Heart right ventricle (tissue), 16 donors: ENCODE measurements around the gene TMEM176A. TPM values are rescaled to one million over a fixed set of nuclear protein-coding genes. Genes with fewer than 3 reads are reported as not detected.
"Not testable (repeated sequence)": the region's sequence is repeated elsewhere in the genome, so short reads cannot be mapped to it uniquely, and the experiment has no call there.

ENCODE experiments used
- ATAC-seq, 8 donors: fragments of 200-7000 bp; cut with Tn5 transposase; one replicate each; pipeline ENCODE4 v1.9.1; 2020; ENCODE audit warnings: mild to moderate bottlenecking in 8 of 8, moderate library complexity in 8 of 8, moderate number of reproducible peaks in 1 of 8
- DNase-seq, 2 donors: peaks; one replicate each; pipeline ENCODE4 v3.0.0-alpha.2; 2020
- H3K27ac ChIP-seq, 10 donors: fragments of 200-600 bp; sonication (generic) in 2 of 10; one replicate each; pipeline versions ENCODE4 v1.5.0 to v1.8.0; 2020 to 2022; ENCODE audit warnings: mild to moderate bottlenecking in 3 of 10
- H3K27me3 ChIP-seq, 7 donors: fragments of 200-600 bp; one replicate each; pipeline ENCODE4 v1.8.0; 2021 to 2022; ENCODE audit warnings: mild to moderate bottlenecking in 2 of 7
- H3K36me3 ChIP-seq, 9 donors: fragments of 200-600 bp; sonication (generic) in 1 of 9; one replicate each; pipeline versions ENCODE4 v1.5.0 to v1.8.0; 2020 to 2022; ENCODE audit warnings: mild to moderate bottlenecking in 2 of 9
- H3K4me1 ChIP-seq, 9 donors: fragments of 200-600 bp; sonication (generic) in 1 of 9; one replicate each; pipeline versions ENCODE4 v1.5.0 to v1.8.0; 2020 to 2022; ENCODE audit warnings: mild to moderate bottlenecking in 4 of 9
- H3K4me3 ChIP-seq, 10 donors: fragments of 200-600 bp; sonication (generic) in 2 of 10; one replicate each; pipeline versions ENCODE4 v1.5.0 to v1.8.0; 2020 to 2022; ENCODE audit warnings: mild to moderate bottlenecking in 7 of 10, moderate library complexity in 2 of 10
- H3K9me3 ChIP-seq, 11 donors: fragments of 200-600 bp in 10 of 11; sonication (generic) in 2 of 11; one replicate each; pipeline versions ENCODE4 v1.5.0 to v1.8.0; 2013 to 2022; ENCODE audit warnings: mild to moderate bottlenecking in 2 of 11, control low read depth in 1 of 11, moderate library complexity in 1 of 11
- WGBS, 2 donors: extraction: QIAGEN DNeasy Blood & Tissue Kit; methylation state at CpG; one replicate each; pipeline ENCODE4 v1.1.7; 2013; ENCODE audit warnings: inconsistent platforms in 1 of 2; 5-methylcytosine and 5-hydroxymethylcytosine counted together
- intact Hi-C, 10 donors: fragments of 100-400 bp; cut with DNase I; formaldehyde crosslinking; loops; one replicate each; pipeline versions ENCODE4 v1.11.1 to v1.14.2; 2022
- polyA plus RNA-seq, 2 donors: library from polyadenylated mRNA; stranded (reverse); fragments of 200-250 nt; gene quantifications; one replicate each; pipeline ENCODE4 v1.2.3, GENCODE V29; 2013
- total RNA-seq, 10 donors: library from RNA; stranded (reverse); fragmentation: NEBNext Ultra II Directional in 3 of 10; extraction: Animal tissue kit (Norgen Biotek cat#: 25700) in 3 of 10; gene quantifications; one replicate each; pipeline versions ENCODE4 v1.2.1 to v1.2.4, GENCODE V29; 2021 to 2023
- TF ChIP-seq, protein P1 (sequence below), 9 donors: fragments of 200-600 bp; sonication (generic) in 2 of 9; IDR thresholded peaks; one replicate each; pipeline versions ENCODE4 v1.5.0 to v1.8.0; 2021 to 2022; ENCODE audit warnings: antibody characterized with exemption in 9 of 9, mild to moderate bottlenecking in 5 of 9, moderate library complexity in 1 of 9
- donor health status: Arrhythmogenic right ventricular cardiomyopathy.
- donor health status: ischemic (EF 13 %, LVEDD 7.1; RV severe dilation, severe dysfunction).
- donor health status: healthy with polysubstance abuse.
- donor health status: DM: no; HTN: yes; CAD: no.
- donor health status: DM: no; HTN: no; CAD: no.
- donor health status: ischemic (EF 25% LVEDD 6.9; RV normal size, moderate dysfunction).
- donor health status: ischemic (EF 25% LVEDD 5.7; RV mildly dilated, moderate dysfunction).
- donor health status: healthy.
- donor health status: DM: yes; HTN: yes; CAD: no.
- donor health status: Ischemic cardiomyopathy.
- donor health status: ischemic (EF 35%, LVEDD 5.7; RV mildly dilated, moderate dysfunction).
- donor health status: nonischemic (EF 11% LVEDD 7.7; RV severe dilation, severe dysfunction).
- donor health status: DM: yes; HTN: yes; CAD: no.
- donor health status: PGD.
- donor health status: ischemic (EF 29% LVEDD 5.4; RV normal size, mild dysfunction).
- donor health status: nonischemic (EF 23%, LVEDD 6.1; RV moderate dilation, normal function).

The TMEM176A gene
- total and polyA plus RNA-seq, 12 donors = 12.1 to 86.6 (median 18.7) TPM

GRCh38 chr7:150756858-150757257, 43.7 kb upstream of the TMEM176A start:
- intact Hi-C loops = loop anchor here in 7 of 10 donors (1.0 to 10.0 kb wide), 9 partner anchors 18 to 392 kb away; partner anchors contain the start of genes GIMAP4 (in 1 of the 7), GIMAP6 (in 1 of the 7), GIMAP7 (in 1 of the 7) and REPIN1 (in 1 of the 7)
- H3K4me1 ChIP-seq = peaks cover 20 to 53% (median 43%) of the 10 kb centered on the region in 9 donors
- DNase-seq = no peak
- peak in 5 of 8 donors; percentile 34 to 66 (median 47) for ATAC-seq
- WGBS, 2 donors = 30 to 42% methylated on average over 1 of the region's 1 CpG
- no peak overlapping the region for H3K4me3 ChIP-seq
- TF ChIP-seq, protein P1, sequence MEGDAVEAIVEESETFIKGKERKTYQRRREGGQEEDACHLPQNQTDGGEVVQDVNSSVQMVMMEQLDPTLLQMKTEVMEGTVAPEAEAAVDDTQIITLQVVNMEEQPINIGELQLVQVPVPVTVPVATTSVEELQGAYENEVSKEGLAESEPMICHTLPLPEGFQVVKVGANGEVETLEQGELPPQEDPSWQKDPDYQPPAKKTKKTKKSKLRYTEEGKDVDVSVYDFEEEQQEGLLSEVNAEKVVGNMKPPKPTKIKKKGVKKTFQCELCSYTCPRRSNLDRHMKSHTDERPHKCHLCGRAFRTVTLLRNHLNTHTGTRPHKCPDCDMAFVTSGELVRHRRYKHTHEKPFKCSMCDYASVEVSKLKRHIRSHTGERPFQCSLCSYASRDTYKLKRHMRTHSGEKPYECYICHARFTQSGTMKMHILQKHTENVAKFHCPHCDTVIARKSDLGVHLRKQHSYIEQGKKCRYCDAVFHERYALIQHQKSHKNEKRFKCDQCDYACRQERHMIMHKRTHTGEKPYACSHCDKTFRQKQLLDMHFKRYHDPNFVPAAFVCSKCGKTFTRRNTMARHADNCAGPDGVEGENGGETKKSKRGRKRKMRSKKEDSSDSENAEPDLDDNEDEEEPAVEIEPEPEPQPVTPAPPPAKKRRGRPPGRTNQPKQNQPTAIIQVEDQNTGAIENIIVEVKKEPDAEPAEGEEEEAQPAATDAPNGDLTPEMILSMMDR (IDR thresholded peaks at IDR 0.05) = peak; percentile 31 to 77 (median 61)
- peaks cover 0 to 12% (median 0%) of the 10 kb centered on the region in 11 donors for H3K9me3 ChIP-seq
- no peaks in the 10 kb centered on the region for H3K27me3 ChIP-seq
- H3K27ac ChIP-seq = peak overlapping the region in 6 of 10 donors; percentile 81 to 87 (median 86)
- H3K36me3 ChIP-seq = no peaks in the 10 kb centered on the region

GRCh38 chr7:150759479-150759878, 41.1 kb upstream of the TMEM176A start:
- Histone ChIP-seq H3K27ac (no peak overlapping the region), H3K4me3 (no peak overlapping the region), H3K4me1 (peaks cover 11 to 28% (median 24%) of the 10 kb centered on the region in 9 donors), H3K27me3 (no peaks in the 10 kb centered on the region), H3K9me3 (peaks cover 0 to 12% (median 0%) of the 10 kb centered on the region in 11 donors), H3K36me3 (no peaks in the 10 kb centered on the region)
- no peak for DNase-seq
- WGBS, 2 donors = 78 to 84% methylated on average over 1 of the region's 1 CpG
- TF ChIP-seq, protein P1 (IDR thresholded peaks at IDR 0.05) = no peak
- intact Hi-C loops = loop anchor here in 6 of 10 donors (5.0 to 10.0 kb wide), 6 partner anchors 127 to 395 kb away; partner anchors contain the start of genes GIMAP4 (in 1 of the 6), GIMAP6 (in 1 of the 6), GIMAP7 (in 1 of the 6) and REPIN1 (in 1 of the 6)
- no peak for ATAC-seq

GRCh38 chr7:150766334-150766709, 34.2 kb upstream of the TMEM176A start:
- H3K27ac ChIP-seq = no peak overlapping the region
- no peak overlapping the region for H3K4me3 ChIP-seq
- ATAC-seq (no peak), DNase-seq (no peak)
- H3K27me3 ChIP-seq = no peaks in the 10 kb centered on the region
- peaks cover 0 to 6% (median 0%) of the 10 kb centered on the region in 11 donors for H3K9me3 ChIP-seq
- intact Hi-C loops = no loop called here
- no peaks in the 10 kb centered on the region for H3K36me3 ChIP-seq
- H3K4me1 ChIP-seq = peaks cover 0 to 6% (median 0%) of the 10 kb centered on the region in 9 donors
- TF ChIP-seq, protein P1 (IDR thresholded peaks at IDR 0.05) = no peak

DNA sequence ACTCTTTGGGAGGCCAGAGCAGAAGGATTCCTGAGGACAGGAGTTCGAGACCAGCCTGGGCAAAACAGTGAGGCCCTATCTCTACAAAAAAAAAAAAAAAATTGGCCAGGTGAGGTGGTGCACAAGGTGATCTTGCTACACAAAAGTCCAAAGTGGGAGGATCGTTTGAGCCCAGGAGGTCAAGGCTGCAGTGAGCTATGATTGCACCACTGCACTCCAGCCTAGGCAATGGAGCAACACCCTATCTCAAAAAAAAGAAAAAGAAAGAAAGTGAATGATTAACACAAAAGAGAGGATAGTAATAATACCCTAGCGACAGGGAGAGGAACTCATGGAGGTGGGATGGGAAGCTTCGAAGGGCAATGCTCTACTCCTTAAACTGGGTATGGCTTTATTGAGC, 30.8 kb upstream of the TMEM176A start:
- H3K27me3 ChIP-seq = no peaks in the 10 kb centered on the region
- ATAC-seq = no peak
- no peak for DNase-seq
- intact Hi-C loops = loop anchor here in 2 of 10 donors (10.0 kb wide), 1 partner anchor 215 kb away; no protein-coding TSS in a partner anchor
- WGBS, 2 donors = 91 to 93% methylated on average over 4 of the region's 4 CpGs
- H3K4me1 ChIP-seq = peaks cover 0 to 2% (median 0%) of the 10 kb centered on the region in 9 donors
- no peaks in the 10 kb centered on the region for H3K36me3 ChIP-seq
- H3K27ac ChIP-seq = no peak overlapping the region
- TF ChIP-seq, protein P1 (IDR thresholded peaks at IDR 0.05) = no peak
- peaks cover 0 to 22% (median 6%) of the 10 kb centered on the region in 11 donors for H3K9me3 ChIP-seq
- no peak overlapping the region for H3K4me3 ChIP-seq

- H3K9me3 ChIP-seq = peaks cover 0 to 24% (median 6%) of the 10 kb centered on the region in 11 donors
- not testable (repeated sequence) for H3K27me3 ChIP-seq, ATAC-seq, H3K4me3 ChIP-seq, H3K4me1 ChIP-seq, H3K27ac ChIP-seq, H3K36me3 ChIP-seq, DNase-seq
- 88% methylated on average over 1 of the region's 1 CpG for WGBS, 2 donors
- intact Hi-C loops = loop anchor here in 2 of 10 donors (10.0 kb wide), 1 partner anchor 211 kb away; no protein-coding TSS in a partner anchor
Observed at GRCh38 chr7:150774131-150774530, 26.4 kb upstream of the TMEM176A start.
